HCT116 (cell line): ENCODE data around the gene GALNT14. TPM values are rescaled to one million over a fixed set of nuclear protein-coding genes. Genes with fewer than 3 reads are reported as not detected.

ENCODE experiments used
- ATAC-seq: fragments of 200-7000 bp; cut with Tn5 transposase; 2 replicates; pipeline ENCODE4 v1.9.1; 2020; ENCODE audit warnings: mild to moderate bottlenecking, moderate library complexity
- BruUV-seq: library from RNA; stranded (reverse); fragments of 400-500 nt; replicated peaks from 2 replicates; lab custom pipeline; 2021; lab: Mats Ljungman, UMichigan
- CTCF ChIA-PET: fragments of 300-600 bp; sonication (Branson Sonifier 250); formaldehyde crosslinking; loops from one replicate; lab custom pipeline; 2021; ENCODE audit warnings: antibody characterized with exemption; lab: Charles Lee
- POLR2A ChIA-PET: fragments of 300-600, 350-600 bp; sonication (Branson Sonifier 250); formaldehyde crosslinking; loops from one replicate; lab custom pipeline; 2021; ENCODE audit warnings: antibody characterized with exemption; lab: Charles Lee
- RAD21 ChIA-PET, 2 experiments: fragments of 300-600 bp; sonication (Branson Sonifier 250); formaldehyde crosslinking; loops; one replicate each; lab custom pipeline; 2023; ENCODE audit warnings: low total read pairs in 2 of 2; ENCODE audit not compliant: uncharacterized antibody in 2 of 2, unreplicated experiment in 2 of 2, low non-redundant PET in 1 of 2; lab: Charles Lee
- DNase-seq: peaks from one replicate; pipeline ENCODE4 v3.0.0-alpha.2; 2010; ENCODE audit warnings: low read depth, low spot score
- H2AFZ ChIP-seq: fragments of 200-600 bp; shearing (Covaris generic), sonication (generic); 2 replicates; pipeline ENCODE4 v1.6.1; 2017; ENCODE audit warnings: low read depth, mixed run types, mixed read lengths, antibody characterized with exemption, low read length; ENCODE audit not compliant: poor library complexity, severe bottlenecking
- H3K27ac ChIP-seq: 2 replicates; pipeline ENCODE4 v1.5.1; 2012; ENCODE audit warnings: low read depth, low read length
- H3K27me3 ChIP-seq: fragments of 200-600 bp; sonication (generic); 2 replicates; pipeline ENCODE4 v1.6.1; 2016; ENCODE audit warnings: mixed run types, low read length, mixed read lengths; ENCODE audit not compliant: insufficient read depth
- H3K36me3 ChIP-seq, 2 experiments: fragments of 200-500 bp in 1 of 2; fragments of 200-600 bp in 1 of 2; sonication (Bioruptor generic) in 1 of 2; sonication (generic) in 1 of 2; 2 replicates each; pipeline versions ENCODE4 v1.5.1 to v1.6.1; 2014 to 2016; ENCODE audit warnings: low read length in 2 of 2, inconsistent platforms in 1 of 2, mixed read lengths in 1 of 2, mixed run types in 1 of 2; ENCODE audit not compliant: insufficient read depth in 2 of 2, control insufficient read depth in 1 of 2
- H3K4me1 ChIP-seq, 2 experiments: fragments of 200-600 bp in 1 of 2; sonication (generic) in 1 of 2; 2 replicates each; pipeline versions ENCODE4 v1.5.1 to v1.6.1; 2012 to 2017; ENCODE audit warnings: low read length in 2 of 2, inconsistent platforms in 1 of 2, mild to moderate bottlenecking in 1 of 2, mixed read lengths in 1 of 2, mixed run types in 1 of 2, moderate library complexity in 1 of 2; ENCODE audit not compliant: insufficient read depth in 2 of 2, control insufficient read depth in 1 of 2
- H3K4me2 ChIP-seq: fragments of 200-600 bp; sonication (generic); 2 replicates; pipeline ENCODE4 v1.6.1; 2017; ENCODE audit warnings: mixed run types, low read length, mixed read lengths
- H3K4me3 ChIP-seq, 2 experiments: fragments of 200-600 bp in 1 of 2; sonication (generic) in 1 of 2; replicated peaks in 1 of 2; 2 replicates each; pipeline ENCODE4 v1.5.1; 2011 to 2016; ENCODE audit warnings: low read length in 2 of 2, control low read depth in 1 of 2, low read depth in 1 of 2, mild to moderate bottlenecking in 1 of 2, mixed read lengths in 1 of 2, mixed run types in 1 of 2
- H3K79me2 ChIP-seq: fragments of 200-600 bp; sonication (generic); 2 replicates; pipeline ENCODE4 v1.6.1; 2017; ENCODE audit warnings: mild to moderate bottlenecking, mixed run types, low read length, moderate library complexity, mixed read lengths; ENCODE audit not compliant: insufficient read depth
- H3K9ac ChIP-seq: fragments of 200-600 bp; sonication (generic); 2 replicates; pipeline ENCODE4 v1.6.1; 2016; ENCODE audit warnings: low read length, mixed read lengths
- H3K9me2 ChIP-seq: fragments of 200-600 bp; sonication (generic), shearing (Covaris generic); 2 replicates; pipeline ENCODE4 v1.6.1; 2017; ENCODE audit warnings: mixed run types, mild to moderate bottlenecking, moderate library complexity; ENCODE audit not compliant: insufficient read depth
- H3K9me3 ChIP-seq, 2 experiments: fragments of 200-500 bp in 1 of 2; fragments of 200-600 bp in 1 of 2; sonication (Bioruptor generic) in 1 of 2; sonication (generic) in 1 of 2; 2 replicates each; pipeline ENCODE4 v1.6.1; 2014 to 2017; ENCODE audit warnings: low read length in 2 of 2, mixed read lengths in 2 of 2, inconsistent platforms in 1 of 2, low read depth in 1 of 2, mild to moderate bottlenecking in 1 of 2, mixed run types in 1 of 2, moderate library complexity in 1 of 2; ENCODE audit not compliant: control insufficient read depth in 1 of 2, insufficient read depth in 1 of 2
- H4K20me1 ChIP-seq: fragments of 200-600 bp; sonication (generic), shearing (Covaris generic); 2 replicates; pipeline ENCODE4 v1.6.1; 2017; ENCODE audit warnings: mixed run types, mild to moderate bottlenecking, moderate library complexity; ENCODE audit not compliant: insufficient read depth
- CEBPB ChIP-seq: IDR thresholded peaks from 2 replicates; pipeline ENCODE4 v1.6.1; 2012; ENCODE audit warnings: low read depth
- EGR1 ChIP-seq: IDR thresholded peaks from 2 replicates; pipeline ENCODE4 v1.6.1; 2012; ENCODE audit warnings: low read depth
- FOSL1 ChIP-seq: IDR thresholded peaks from 2 replicates; pipeline ENCODE4 v1.6.1; 2012; ENCODE audit warnings: low read depth
- JUND ChIP-seq: IDR thresholded peaks from 2 replicates; pipeline ENCODE4 v1.6.1; 2012
- POLR2AphosphoS5 ChIP-seq: IDR thresholded peaks from 2 replicates; pipeline ENCODE4 v1.6.1; 2011; ENCODE audit warnings: mild to moderate bottlenecking, low read depth, low read length, moderate library complexity
- REST ChIP-seq: IDR thresholded peaks from 2 replicates; pipeline ENCODE4 v1.6.1; 2012; ENCODE audit warnings: low read depth
- SIN3A ChIP-seq: IDR thresholded peaks from 2 replicates; pipeline ENCODE4 v1.6.1; 2012; ENCODE audit warnings: low read depth
- SP1 ChIP-seq: IDR thresholded peaks from 2 replicates; pipeline ENCODE4 v1.6.1; 2012; ENCODE audit warnings: low read depth
- ZBTB33 ChIP-seq: IDR thresholded peaks from 2 replicates; pipeline ENCODE4 v1.6.1; 2011; ENCODE audit warnings: mild to moderate bottlenecking, low read length, moderate library complexity; ENCODE audit not compliant: insufficient replicate concordance; ENCODE audit errors: extremely low read depth
- intact Hi-C: fragments of 100-400 bp; cut with micrococcal nuclease; formaldehyde crosslinking; loops from 2 replicates; pipeline ENCODE4 v1.10.0; 2022
- total RNA-seq: library from RNA; stranded (reverse); gene quantifications from one replicate; pipeline ENCODE4 v1.2.1, GENCODE V29; 2021; ENCODE audit not compliant: unreplicated experiment

Gene GALNT14
- total RNA-seq, 1 experiment from 2014 or later: 11.2 TPM

- ChIA-PET POLR2A (no interaction called here), RAD21 (no interaction called here), CTCF (no interaction called here)
- no peaks in the 10 kb centered on the region for H3K9me3 ChIP-seq
- no peak for TF ChIP-seq FOSL1
- H3K9ac ChIP-seq: no peak overlapping the region
- H3K79me2 ChIP-seq: no peaks in the 10 kb centered on the region
- H3K4me2 ChIP-seq: no peak overlapping the region
- no peak overlapping the region for H2AFZ ChIP-seq
- H3K4me3 ChIP-seq: no peak overlapping the region
- H3K27ac ChIP-seq: no peak overlapping the region
- H3K4me1 ChIP-seq: no peaks in the 10 kb centered on the region
- H3K36me3 ChIP-seq: no peaks in the 10 kb centered on the region
- H3K9me2 ChIP-seq: no peaks in the 10 kb centered on the region
- H3K27me3 ChIP-seq: no peaks in the 10 kb centered on the region; the same call in 1 of the 2 replicates
- ATAC-seq (no peak), DNase-seq (no peak)
- no TSS peak for BruUV-seq
- intact Hi-C loops: no loop called here
- H4K20me1 ChIP-seq: no peaks in the 10 kb centered on the region
Measured at GRCh38 chr2:31055938-31056337, 82.3 kb downstream of the GALNT14 start.

GRCh38 chr2:31054842-31055388 lies 83.3 kb downstream of the GALNT14 start:
- Histone ChIP-seq H3K9me3 (no peaks in the 10 kb centered on the region), H3K4me3 (no peak overlapping the region), H3K27me3 (no peaks in the 10 kb centered on the region; the same call in 1 of the 2 replicates), H3K4me2 (no peak overlapping the region), H4K20me1 (no peaks in the 10 kb centered on the region), H2AFZ (no peak overlapping the region), H3K79me2 (no peaks in the 10 kb centered on the region), H3K4me1 (no peaks in the 10 kb centered on the region), H3K9me2 (no peaks in the 10 kb centered on the region), H3K36me3 (no peaks in the 10 kb centered on the region), H3K27ac (no peak overlapping the region), H3K9ac (no peak overlapping the region)
- ChIA-PET CTCF (no interaction called here), POLR2A (no interaction called here), RAD21 (no interaction called here)
- intact Hi-C loops: no loop called here
- ATAC-seq: no peak
- TF ChIP-seq REST (no peak), CEBPB (no peak), POLR2AphosphoS5 (no peak), FOSL1 (no peak), ZBTB33 (no peak), JUND (no peak), SIN3A (no peak), SP1 (no peak), EGR1 (no peak)
- no peak for DNase-seq
- no TSS peak for BruUV-seq
